Stimulated activated CD4-positive, alpha-beta T cell treated with anti-CD3 and anti-CD28 coated beads, Interleukin-15, amount 100 ng/mL, for 48 hours (primary cell): ENCODE results near the gene IL15RA.
"Not testable (repeated sequence)": the region's sequence is repeated elsewhere in the genome, so short reads cannot be mapped to it uniquely, and the experiment has no call there.

Source experiments
- DNase-seq, 2 donors: peaks; one replicate each; pipeline ENCODE4 v3.0.0-alpha.2; 2020; ENCODE audit warnings: low read depth in 2 of 2

Gene IL15RA

DNA sequence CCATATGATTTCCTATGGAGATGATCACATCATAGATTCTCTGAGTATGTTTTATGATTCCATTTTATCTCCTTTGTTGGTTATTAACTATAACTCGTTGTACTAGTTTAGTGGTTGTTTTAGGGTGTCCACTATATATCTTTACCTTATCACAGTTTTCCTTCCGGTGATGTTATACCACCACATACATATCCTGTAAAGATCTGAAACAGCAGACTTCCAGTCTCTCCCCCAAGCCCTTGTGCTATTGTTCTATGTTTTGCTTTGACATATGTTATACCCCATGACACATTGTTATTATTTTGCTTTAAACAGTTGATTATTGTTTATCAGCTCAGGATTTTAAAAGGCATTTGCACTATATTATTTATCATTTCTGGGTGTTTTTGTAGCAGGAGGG, 7.3 kb downstream of the IL15RA start:
- DNase-seq: no peak

DNA sequence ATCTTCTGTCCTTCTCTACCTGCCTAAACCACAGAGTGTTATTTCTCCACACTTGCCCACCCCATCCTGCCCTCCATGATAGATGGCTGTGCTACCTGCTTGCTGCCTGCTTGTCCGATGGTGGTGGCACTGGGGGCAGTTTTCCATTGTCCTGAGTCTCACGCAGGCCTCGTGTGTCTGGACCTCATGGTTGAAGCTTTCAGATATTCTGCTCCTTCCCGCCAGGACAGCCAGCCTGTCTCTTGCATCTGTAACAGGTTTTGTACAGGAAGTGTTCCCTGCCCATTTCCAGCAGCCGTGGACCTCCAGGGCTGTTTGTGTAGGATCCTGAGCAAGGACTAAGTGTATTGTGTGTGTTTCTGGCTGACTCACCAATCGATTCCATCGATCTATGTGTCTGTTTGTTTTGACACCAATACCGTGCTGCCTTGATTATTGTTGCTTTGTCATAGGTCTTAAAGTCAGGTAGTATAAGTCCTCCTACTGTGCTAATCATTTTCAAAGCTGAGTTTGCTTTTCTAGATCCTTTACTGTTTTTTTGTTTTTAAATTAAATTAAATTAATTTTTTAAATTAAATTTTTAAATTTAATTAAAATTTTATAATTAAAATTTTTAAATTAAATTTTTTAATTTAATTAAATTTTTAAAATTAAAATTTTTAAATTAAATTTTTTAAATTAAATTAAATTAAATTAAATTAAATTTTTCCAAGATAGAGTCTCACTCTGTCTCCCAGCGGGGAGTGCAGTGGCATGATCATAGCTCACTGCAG, 8.5 kb downstream of the IL15RA start:
- no peak for DNase-seq

DNA sequence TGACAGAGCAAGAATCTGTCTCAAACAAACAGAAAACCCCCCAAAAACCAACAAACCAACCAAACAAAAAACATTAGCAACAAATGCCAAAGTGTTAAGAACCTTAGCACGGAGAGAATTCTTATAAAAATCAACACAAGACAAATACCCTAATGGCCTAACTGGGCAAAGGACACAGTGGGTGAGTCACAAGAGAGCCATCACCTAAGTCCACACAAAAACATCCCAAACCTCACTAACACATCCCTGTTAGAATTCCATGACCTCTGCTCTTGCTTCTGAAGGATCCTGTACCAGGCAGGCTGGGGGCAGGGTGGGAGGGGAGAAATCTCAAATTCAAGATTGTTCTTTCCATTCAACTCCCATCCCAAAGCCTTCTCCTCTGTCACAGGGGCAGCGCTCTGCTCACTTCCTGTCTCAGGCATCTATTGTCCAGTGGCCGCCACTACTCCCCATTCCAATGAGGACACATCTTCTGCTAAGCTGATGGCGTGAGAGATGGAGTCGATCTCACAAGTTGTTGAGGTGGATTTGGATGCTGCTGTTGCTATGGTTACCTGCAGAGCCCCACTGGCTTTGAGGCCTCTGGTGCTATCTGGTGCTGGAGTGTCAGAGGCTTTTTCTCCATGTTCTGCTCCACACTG, 9.2 kb downstream of the IL15RA start:
- DNase-seq: no peak

DNA sequence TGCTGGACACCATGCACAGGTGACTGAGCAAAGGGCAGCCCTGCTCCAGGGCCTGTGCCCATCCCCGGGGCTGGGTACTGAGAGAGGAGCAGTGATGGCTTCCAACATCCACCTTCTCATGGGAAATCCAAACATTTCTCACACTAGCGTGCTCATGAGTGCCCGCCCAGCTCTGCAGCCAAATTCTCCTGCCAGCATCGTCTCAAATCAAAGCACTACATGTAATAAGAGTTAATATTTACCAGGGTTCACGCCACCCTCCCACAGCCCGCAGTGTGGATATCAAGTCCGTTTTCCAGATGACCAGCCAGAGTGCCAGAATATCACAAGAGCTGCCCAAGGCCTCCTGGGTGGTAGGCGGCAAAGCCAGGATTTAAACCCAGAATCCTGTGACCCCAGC, 12.1 kb downstream of the IL15RA start:
- no peak for DNase-seq

DNA sequence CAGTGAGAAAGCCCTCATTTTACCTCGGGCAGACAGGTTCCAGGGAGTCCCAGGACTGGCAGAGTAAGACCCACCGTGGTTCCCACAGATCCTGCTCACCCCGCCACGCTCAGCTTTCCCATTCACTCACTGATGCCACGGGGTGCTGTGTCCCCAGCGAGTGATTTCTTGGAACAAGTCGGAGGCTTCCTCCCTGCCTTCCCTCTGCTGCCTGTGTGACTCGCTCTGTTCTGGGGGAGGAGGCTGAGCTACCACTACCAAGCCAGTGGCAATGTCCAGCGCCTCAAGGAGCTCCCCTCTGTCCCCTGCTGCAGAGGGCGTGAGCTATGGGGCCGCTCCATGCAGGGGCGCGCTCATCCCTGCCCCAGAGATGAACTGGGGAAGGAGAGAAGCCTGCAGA, 12.6 kb downstream of the IL15RA start:
- no peak for DNase-seq

DNA sequence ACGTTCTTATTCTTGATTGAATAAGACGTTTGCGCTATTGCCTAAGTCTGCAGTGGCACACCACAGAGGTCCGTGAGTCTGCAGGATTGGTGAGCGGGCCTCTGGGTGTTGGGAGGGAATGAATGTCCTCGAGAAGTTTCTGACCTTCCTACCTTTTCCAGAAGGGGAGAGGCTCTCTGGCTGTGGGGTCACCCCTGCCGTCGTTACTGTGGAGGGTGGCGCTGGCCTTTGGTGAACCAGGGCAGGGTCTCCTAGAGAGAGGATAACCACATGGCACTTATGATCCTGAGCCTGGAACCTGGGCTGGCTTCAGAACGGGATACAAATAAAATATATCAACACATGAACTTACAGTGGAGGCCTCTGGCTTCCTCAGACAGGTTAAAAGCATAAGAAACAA, 13.8 kb downstream of the IL15RA start:
- DNase-seq: no peak

DNA sequence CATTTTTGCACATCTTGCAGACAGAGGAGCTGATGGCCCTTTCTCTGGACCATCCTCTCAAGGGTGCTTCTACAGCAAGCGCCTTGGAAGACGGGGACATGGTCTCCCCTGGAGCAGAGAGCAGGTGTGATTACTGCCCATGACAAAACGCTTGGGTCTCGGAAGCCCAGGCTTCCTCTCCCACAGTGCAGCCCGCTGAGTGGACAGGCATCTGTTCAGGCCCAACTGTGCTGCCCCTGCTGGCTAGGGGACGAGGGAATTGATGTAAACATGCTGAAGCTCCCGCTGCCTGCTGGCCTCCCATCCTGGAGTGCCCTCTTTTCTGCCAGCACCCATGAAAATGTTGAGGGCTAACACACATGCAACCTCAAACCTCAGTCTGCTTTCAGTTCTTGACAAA, 14.3 kb downstream of the IL15RA start:
- DNase-seq: no peak

DNA sequence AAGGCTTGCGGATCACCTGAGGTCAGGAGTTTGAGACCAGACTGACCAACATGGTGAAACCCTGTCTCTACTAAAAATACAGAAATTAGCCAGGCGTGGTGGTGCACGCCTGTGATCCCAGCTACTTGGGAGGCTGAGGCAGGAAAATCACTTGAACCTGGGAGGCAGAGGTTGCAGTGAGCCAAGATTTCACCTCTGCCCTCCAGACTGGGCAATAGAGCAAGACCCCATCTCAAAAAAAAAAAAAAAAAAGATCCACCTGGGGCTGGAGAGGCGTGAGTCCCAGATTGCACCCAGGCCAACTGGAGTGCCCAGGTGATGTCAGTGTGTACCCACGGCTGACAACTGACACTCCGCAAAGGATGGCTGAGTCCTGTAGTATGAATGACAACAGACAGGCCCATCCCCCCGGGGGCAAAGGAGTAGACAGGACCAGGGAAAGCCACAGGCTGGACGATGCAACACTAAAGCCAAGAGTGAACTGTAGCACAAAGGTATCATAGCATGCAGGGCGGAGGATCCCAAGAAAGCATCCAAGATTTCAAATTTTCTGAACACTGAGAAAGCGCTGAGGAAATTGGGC, 14.9 kb downstream of the IL15RA start:
- DNase-seq: not testable (repeated sequence)

DNA sequence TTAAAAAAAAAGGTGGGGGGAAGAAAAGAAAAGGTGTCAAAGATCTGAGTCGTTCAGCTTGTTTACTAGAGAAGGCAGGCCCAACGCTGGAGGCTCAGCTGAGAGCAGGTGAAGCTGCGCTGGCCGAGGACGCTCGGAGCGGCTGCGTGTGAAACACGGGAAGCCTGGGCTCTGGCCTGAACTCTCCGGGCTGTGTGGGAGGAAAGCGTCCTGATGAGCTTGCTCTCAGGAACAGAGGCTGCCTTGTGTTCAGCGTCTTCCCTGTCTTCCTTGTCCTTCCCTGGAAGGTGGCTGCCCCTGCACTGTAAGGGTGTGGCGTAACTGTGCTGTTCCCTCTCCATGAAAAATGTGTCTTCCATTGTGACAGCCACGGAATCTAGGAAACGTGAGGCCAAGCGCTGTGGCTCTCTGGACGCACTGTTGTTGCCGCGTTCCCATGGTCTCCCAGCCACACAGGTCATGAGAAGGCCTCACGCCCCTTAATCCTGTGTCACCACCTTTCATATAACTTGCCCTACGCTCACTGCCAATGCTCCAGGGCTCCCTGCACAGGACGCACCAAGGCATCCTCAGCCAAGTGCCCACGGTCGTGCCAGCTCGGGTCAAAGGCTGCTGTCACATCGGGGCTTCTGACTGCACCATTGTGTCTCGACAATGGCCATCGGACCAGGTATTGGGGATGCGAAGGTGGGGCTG, 15.8 kb downstream of the IL15RA start:
- no peak for DNase-seq

DNA sequence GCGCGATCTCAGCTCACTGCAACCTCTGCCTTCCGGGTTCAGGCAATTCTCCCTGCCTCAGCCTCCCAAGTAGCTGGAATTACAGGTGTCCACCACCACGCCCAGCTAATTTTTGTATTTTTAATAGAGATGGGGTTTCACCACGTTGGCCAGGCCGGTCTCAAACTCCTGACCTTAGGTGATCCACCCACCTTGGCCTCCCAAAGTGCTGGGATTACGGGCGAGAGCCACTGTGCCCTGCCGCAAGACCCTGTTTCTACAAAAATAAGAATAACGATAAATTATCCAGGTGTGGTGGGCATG, 16.4 kb downstream of the IL15RA start:
- not testable (repeated sequence) for DNase-seq

DNA sequence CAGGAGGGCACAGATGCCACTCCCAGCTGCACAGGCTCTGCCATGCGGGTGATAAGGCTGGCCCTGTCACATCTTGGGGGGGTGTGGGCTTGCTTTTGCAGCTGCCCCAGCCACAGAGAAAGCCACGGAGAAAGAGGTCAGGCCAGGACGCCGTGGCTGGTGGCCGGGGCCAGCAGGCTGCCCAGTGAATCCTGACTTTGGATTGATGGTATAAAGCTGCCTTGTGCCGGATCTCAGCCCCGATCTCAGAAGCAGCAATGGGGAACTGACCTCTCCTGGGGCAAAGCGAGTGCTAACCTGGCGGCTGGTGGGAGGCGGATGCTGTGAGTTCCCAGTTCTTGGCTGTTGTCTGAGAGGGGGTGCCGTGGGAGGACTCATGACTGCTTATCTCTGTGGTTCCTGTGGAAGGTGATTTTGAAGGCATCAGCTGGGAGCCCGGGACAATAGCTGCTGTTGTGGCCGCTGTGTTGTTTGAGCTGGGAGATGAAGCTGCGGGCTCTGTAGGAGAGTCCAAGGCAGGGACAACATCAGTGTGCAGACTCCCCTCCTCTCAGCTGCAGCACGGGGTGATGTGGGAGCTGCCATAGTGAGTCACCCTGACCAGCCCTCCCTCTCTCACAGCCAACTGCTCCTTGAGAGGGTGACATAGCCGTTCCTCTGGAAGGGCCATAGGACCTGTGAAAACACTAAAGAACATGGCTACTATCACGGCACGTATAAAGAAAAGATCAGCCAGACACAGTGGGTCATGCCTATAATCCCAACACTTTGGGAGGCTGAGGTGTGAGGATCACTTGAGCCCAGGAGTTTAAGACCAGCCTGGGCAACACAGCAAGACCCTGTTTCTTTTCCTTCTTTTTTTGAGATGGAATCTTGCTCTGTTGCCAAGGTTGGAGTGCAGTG, 17.0 kb downstream of the IL15RA start:
- DNase-seq: no peak

DNA sequence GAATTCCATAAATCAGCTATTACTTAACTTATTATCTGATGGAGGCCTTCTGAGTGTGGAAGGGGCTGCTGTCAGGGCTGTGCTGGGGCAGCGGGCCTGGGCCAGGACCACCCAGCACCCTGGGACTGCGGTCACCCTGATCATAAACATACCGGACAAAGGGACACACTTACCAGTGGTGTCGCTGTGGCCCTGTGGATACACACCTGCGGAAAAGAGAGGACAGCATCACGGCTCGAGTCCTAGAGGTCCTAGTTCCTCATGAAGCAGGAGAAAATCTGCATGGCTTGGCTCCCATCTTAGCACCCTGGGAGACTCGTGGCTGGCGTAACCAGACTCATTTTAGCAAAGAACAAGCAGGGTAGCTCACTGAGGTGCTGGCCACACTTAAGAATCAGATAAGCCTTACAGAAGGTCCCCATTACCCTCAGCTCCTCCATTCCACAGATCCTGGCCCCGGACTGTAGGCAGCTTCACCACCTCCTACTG, 17.7 kb downstream of the IL15RA start:
- no peak for DNase-seq

DNA sequence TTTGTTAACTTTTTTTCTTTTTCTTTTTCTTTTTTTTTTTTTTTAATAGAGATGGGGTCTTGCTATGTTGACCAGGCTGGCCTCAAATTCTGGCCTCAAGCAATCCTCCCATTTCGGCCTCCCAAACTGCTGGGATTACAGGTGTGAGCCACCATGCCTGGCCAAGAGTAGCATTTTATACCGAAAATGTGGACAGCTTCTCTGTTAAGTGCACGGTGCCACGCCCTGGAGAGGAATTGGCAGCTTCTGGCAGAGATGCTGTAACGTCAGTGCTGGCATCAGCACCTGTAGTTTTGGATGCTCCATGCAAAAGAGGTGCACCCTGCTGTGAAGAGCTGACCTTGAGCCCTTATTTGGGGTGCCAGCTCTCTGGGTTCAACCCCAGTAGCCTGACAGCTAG, 18.2 kb downstream of the IL15RA start:
- no peak for DNase-seq

DNA sequence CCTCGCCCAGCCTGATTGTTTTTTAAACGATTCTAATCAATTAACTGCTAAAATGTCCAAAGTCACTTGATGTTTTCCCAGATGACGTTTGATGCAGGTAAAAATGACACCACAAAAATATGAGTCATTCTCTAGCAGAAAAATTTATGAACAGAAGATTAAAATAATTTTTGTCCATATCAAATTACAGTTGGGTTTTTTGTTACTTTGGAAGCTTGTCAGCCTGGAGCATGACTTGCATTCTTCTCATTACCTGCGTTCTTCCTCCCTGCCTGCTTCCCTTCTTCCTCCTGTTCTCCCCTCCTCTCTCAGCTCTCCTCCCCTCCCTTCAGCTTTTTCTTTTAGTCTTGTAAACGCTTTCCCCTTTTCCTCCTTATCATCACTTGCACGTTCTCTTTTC, 18.7 kb downstream of the IL15RA start:
- DNase-seq: no peak

DNA sequence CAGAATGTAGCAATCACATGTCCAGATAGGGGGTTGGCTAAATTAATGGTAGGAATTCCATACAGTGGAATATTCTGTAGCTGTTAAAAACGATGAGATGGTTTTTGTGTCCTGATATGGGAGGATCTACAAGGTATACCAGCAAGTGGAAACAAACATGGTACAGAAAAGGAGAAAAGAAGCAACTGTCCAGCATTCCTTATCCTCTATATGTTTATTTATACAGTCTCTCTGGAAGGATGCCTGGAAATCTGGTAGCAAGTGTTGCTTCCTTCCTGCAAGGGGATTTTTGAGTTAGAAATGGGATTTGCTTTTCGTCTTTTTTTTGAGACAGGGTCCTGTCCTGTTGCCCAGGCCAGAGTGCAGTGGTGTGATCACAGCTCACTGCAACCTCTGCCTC, 19.3 kb downstream of the IL15RA start:
- DNase-seq: no peak

DNA sequence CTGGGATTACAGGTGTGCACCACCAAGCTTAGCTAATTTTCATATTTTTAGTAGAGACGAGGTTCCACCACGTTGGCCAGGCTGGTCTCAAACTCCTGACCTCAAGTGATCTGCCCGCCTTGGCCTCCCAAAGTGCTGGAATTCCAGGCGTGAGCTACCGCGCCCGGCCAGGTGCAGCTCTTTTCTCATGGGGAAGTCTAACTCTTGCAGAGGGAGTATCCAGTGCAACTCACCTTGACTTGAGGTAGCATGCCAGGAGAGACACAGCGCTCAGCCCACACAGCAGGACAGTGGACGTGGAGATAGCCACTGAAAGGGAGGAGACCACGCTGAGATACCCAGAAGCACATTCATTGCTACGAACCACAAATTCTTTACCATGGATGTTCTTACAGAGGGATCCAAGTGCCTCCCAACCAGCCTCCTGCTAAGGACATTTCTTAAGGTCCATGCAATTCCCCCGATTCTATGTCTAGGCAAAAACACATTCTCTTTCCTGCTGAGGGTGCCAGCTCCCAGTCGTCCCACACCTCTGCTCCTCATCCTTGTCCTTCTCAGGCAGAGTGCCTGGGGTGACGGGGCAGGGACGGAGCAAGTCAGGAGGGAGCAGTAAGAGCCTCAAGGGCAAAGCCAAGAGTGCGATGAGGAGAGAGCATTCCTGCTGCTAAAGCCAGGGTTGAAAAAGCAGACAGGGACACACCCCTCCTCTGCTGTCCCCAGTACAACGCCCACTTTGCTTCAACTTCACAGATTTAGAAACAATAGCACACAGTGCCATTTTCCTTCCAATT, 21.0 kb downstream of the IL15RA start:
- DNase-seq: no peak

DNA sequence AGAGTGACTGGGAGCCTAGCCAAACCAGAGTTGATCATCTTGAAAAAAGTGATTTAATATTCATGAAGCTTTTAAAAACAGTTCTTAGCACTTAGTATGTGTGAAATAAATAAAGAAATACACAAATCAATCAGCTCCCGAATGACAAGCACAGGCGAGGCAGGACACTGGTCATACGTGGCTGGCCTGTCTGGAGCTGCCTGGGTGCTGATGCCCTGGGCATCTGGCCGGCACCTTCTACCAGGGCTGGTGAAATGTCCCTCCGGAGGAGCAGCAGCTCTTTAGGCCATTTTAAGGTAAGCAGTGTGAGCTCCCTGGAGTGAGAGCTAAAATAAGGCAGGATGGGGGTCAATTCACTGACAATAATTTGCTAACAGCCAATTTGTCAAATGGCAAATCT, 23.7 kb downstream of the IL15RA start:
- no peak for DNase-seq

DNA sequence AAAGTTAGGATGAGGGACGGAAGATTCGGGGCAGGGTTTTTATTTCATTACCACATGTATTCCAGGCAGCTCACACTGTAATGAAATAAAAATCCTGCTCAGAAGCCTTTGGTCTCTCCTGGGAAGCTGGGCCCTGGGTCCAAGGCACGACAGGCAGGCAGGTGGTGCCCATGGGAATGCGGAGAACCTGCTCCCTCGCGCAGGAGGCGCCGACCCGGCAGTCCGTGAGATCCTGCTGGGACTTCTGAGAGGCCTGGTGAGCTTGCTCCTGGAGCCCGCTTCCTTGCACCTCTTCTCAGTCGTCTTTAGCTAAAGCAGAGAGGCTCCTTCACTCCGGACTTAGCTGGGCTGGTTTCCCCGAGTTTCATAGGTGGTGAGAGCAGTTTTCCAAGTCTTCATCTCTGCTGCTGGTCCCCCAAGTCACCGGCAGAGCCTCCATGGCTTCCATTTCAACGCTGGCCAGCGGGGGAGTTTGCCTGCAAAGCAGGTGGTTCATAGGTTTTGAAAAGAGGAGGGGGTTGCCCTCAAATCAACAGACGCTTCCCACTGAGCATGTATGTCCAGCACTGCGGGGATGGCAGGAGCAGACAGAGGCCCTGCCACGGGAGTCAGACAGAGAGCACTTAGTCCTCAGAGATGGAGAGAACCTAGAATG, 24.5 kb downstream of the IL15RA start:
- no peak for DNase-seq

DNA sequence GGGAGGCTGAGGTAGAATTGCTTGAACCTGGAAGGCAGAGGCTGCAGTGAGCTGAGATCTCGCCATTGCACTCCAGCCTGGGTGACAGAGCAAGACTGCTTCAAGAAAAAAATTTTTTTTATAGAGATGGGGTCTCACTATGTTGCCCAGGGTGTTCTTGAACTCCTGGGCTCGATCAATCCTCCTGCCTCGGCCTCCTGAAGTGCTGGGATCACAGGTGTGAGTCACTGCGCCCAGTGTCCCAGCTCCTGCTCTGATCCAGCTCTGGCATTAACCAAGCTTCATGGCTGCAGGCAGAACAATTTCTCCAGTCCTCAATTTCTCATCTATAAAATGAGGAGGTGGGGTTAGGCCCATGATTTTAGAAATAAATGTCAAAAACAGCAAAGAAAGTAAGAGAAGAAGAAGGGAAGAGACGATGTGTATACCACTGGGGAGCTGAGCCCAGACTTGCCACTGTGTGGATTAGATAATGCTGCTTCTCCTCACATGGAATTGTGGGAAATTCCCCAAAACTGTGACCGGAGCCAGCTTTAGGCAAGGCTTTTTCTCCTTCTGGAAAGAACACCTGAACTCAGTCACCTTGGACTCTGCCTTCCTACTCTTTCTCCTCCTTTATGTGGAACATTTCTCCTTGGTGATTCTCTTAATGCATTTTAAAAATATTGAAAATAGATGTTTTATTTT, 25.5 kb downstream of the IL15RA start:
- DNase-seq: no peak
